GM13976 (cell line): ENCODE data around the gene SLC17A2.
"Not testable (repeated sequence)": the region's sequence is repeated elsewhere in the genome, so short reads cannot be mapped to it uniquely, and the experiment has no call there.

Experiments
- DNase-seq: peaks from one replicate; pipeline ENCODE4 v3.0.0; 2012; ENCODE audit warnings: low spot score
- in situ Hi-C: fragments of 300-500 bp; cut with MboI; formaldehyde crosslinking; loops from one replicate; pipeline ENCODE4 v1.12.0; 2022; ENCODE audit warnings: low sequenced_read_pairs, mixed read lengths, inconsistent platforms; ENCODE audit not compliant: unreplicated experiment
- TF ChIP-seq, protein P1 (sequence below): IDR thresholded peaks from 2 replicates; pipeline ENCODE4 v1.5.1; 2012; ENCODE audit warnings: borderline replicate concordance, mild to moderate bottlenecking; ENCODE audit not compliant: insufficient read depth; ENCODE audit errors: extremely low read depth, missing control alignments, control extremely low read depth

The SLC17A2 gene

DNA sequence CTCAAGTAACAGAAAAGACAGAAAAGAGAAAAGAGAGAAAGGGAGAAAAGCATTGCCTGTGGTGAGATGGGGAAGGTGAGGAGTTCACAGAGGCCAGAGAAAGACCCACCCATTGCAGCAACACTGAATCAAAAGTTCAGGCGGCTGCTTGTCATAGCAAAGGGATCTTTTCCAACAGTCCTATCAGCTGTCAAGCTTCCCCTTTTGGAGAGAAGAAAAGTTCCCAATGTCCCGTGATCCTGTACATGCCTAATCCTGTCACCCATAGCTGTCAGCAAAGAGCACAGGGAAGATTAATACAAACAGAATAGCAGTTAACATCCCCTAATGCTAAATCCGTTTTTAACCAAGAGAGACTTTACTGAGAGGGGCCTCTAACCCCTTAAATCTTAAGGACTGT, 23.2 kb upstream of the SLC17A2 start:
- TF ChIP-seq, protein P1, sequence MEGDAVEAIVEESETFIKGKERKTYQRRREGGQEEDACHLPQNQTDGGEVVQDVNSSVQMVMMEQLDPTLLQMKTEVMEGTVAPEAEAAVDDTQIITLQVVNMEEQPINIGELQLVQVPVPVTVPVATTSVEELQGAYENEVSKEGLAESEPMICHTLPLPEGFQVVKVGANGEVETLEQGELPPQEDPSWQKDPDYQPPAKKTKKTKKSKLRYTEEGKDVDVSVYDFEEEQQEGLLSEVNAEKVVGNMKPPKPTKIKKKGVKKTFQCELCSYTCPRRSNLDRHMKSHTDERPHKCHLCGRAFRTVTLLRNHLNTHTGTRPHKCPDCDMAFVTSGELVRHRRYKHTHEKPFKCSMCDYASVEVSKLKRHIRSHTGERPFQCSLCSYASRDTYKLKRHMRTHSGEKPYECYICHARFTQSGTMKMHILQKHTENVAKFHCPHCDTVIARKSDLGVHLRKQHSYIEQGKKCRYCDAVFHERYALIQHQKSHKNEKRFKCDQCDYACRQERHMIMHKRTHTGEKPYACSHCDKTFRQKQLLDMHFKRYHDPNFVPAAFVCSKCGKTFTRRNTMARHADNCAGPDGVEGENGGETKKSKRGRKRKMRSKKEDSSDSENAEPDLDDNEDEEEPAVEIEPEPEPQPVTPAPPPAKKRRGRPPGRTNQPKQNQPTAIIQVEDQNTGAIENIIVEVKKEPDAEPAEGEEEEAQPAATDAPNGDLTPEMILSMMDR, result no peak
- DNase-seq, result no peak
- in situ Hi-C loops, result no loop called here

DNA sequence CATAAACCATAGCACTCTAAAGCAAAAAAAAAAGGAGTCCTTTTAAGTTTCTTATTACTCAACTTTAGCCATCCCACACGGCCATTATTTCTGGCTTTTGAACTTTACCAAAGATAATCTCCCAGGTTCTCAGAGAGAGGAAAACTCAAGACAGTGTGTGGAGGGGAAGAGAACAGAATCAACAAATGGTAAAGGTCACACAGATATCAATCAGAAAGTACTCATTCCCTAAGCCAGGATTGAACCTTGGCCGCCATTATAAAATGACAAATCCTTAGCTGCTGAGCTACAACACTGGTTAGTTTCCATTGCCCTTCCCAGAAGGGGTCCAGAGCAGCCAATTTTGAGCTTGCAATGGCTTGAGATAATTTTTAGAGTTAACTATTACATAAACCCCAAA, 22.0 kb upstream of the SLC17A2 start:
- TF ChIP-seq, protein P1, result no peak
- in situ Hi-C loops, result no loop called here
- DNase-seq, result no peak

DNA sequence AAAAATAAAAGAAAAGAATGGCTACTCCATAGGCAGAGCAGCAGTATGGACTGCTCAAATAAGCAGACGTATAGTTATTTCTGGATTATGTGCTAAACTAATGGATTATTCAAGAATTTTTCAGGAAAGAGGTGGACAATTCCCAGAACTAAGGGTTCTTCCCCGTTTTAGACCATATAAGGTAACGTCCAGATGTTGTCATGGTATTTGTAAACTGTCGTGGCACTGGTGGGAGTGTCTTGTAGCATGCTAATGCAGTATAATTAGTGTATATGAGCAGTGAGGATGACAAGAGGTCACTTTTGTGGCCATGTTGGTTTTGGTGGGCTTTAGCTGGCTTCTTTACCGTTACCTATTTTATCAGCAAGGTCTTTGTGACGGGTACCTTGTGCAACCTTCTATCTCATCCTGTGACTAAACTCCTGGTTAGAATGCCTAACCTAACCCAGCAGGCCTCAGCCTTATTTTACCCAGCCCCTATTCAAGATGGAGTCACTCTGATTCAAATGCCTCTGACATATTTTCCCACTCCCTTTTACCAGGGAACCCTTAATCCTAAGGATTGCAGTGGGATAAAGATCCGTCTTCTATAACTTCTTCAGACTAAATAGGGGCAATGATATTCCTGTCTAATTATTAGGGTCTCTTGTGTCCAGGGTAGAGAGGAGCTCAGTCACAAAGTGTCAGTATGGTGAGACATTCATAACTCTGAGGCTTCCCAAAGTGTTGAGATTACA, 21.0 kb upstream of the SLC17A2 start:
- in situ Hi-C loops, result no loop called here
- no peak for DNase-seq
- TF ChIP-seq, protein P1, result no peak

DNA sequence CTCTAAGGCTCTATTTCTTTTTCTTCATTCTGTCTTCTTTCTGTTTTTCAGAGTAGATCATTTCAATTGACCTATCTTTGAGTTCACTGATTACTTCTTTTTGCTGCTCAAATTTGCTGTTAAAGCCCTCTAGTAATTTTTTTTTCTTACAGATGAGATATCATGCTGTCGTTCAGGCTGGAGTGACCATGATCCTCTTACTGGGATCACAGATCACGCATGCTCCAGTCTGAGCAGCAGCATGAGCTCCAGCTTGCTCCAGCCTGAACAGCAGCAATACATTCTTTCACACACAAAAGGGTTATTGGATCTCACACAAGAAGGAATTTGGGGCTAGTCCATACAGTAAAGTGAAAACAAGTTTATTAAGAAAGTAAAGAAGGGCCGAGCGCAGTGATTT, 19.8 kb upstream of the SLC17A2 start:
- TF ChIP-seq, protein P1, result no peak
- in situ Hi-C loops, result no loop called here
- DNase-seq, result no peak

DNA sequence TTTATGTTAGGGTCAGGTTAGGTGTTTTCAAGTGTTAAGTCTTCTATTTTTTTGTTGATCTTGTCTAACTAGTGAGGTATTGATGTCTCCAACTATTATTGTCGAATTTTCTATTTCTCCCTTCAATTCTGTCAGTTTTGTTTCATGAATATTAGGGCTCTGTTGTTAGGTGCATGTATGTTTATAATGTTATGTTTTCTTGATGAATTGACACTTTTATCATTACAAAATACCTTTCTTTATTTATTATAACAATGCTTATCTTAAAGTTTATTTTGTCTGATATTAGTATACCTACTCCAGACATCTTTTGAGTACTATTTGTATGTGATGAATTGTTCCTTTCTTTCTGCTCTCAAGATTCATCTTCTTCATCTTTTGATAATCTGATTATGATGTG, 19.2 kb upstream of the SLC17A2 start:
- TF ChIP-seq, protein P1, result no peak
- DNase-seq, result no peak
- in situ Hi-C loops, result loop anchor here (25.0 kb wide), 1 partner anchor 687 kb away; no protein-coding TSS in a partner anchor

DNA sequence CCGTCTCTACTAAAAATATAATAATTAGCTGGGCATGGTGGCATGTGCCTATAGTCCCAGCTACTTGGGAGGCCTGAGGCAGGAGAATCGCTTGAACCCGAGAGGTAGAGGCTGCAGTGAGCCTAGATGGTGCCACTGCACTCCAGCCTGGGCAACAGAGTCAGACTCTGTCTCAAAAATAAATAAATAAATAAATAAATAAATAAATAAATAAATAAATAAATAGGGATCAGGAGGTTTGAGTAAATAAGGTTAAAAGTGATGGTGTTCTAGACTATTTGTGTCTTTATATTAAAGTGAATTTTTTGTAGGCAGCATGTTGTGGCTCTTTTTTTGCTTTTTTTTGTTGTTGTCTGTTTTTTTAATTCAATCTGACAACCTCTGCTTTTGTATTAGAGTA, 17.0 kb upstream of the SLC17A2 start:
- not testable (repeated sequence) for DNase-seq
- in situ Hi-C loops, result loop anchor here (25.0 kb wide), 1 partner anchor 685 kb away; no protein-coding TSS in a partner anchor

DNA sequence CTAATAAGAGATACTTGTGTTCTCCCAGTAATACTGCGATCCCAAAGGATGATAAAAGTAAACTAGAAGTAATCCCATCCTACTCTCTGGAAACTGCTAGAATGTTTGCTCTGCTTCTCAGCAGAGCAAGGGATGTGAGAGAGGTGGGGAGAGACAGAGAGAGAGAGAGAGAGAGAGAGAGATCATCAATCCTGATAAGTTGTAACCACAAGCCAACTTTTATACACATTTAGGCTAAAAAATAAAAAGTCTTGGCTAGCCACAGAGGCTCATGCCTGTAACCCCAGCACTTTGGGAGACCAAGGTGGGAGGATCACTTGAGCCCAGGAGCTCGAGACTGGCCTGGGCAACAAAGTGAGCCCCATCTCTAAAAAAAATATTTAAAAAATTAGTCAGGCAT, 16.1 kb upstream of the SLC17A2 start:
- TF ChIP-seq, protein P1, result no peak
- in situ Hi-C loops, result loop anchor here (25.0 kb wide), 1 partner anchor 684 kb away; no protein-coding TSS in a partner anchor
- DNase-seq, result no peak

DNA sequence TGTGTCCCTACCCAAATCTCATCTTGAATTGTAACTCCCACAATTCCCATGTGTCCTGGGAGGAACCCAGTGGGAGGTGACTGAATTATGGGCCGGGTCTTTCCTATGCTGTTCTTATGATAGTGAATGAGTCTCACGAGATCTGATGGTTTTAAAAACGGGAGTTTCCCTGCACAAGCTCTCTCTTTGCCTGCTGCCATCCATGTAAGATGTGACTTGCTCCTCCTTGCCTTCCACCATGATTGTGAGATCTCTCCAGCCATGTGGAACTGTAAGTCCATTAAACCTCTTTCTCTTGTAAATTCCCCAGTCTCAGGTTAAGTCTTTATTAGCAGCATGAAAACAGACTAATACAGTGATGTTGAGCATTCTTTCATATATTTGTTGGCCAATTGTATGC, 15.2 kb upstream of the SLC17A2 start:
- DNase-seq, result not testable (repeated sequence)

More for the DNA sequence above, 15.2 kb upstream of the SLC17A2 start:
- in situ Hi-C loops, result loop anchor here (25.0 kb wide), 1 partner anchor 683 kb away; no protein-coding TSS in a partner anchor
